ENCODE results near the gene GLMP. TPM values are rescaled to one million over a fixed set of nuclear protein-coding genes. Genes with fewer than 3 reads are reported as not detected.

Gene GLMP
- polyA plus RNA-seq, 1 experiment: 25.5 TPM

DNA sequence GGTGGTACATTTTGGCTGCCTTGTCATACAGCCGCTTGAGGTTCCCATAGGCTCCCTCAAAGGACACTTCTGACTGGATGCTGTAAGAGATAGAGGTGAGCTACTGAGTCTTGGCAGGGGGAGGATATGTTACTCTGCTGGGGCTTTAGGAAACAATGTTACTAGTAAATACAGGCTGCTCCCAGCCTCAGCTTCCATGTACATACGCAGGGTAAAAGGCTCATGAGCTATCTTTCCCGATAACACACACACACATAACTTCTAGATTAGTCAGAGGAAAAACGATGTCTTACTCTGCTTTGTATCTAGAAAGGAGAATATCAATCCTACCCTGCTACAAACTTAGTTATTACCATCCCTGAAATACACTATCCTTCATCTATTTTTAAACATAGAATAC is 27.1 kb downstream of the GLMP start:
- no peaks in the 10 kb centered on the region for H3K27me3 ChIP-seq (ENCODE audit: control insufficient read depth, insufficient read depth, low read length)
- H3K4me3 ChIP-seq (ENCODE audit: low read depth, low read length): no peak overlapping the region
- ChIA-PET CTCF (interaction anchor here (0.9 kb wide), 1 partner anchor 8 kb away, joined by 5 read pairs; no protein-coding TSS in a partner anchor), POLR2A (interaction anchor here (1.0 kb wide), 1 partner anchor 14 kb away, joined by 5 read pairs; the partner anchor contains the start of gene SMG5)
- no peak overlapping the region for H3K27ac ChIP-seq (ENCODE audit: low read depth, low read length)
- no peak for DNase-seq (ENCODE audit: low read depth, low spot score)
- TF ChIP-seq, protein P1, sequence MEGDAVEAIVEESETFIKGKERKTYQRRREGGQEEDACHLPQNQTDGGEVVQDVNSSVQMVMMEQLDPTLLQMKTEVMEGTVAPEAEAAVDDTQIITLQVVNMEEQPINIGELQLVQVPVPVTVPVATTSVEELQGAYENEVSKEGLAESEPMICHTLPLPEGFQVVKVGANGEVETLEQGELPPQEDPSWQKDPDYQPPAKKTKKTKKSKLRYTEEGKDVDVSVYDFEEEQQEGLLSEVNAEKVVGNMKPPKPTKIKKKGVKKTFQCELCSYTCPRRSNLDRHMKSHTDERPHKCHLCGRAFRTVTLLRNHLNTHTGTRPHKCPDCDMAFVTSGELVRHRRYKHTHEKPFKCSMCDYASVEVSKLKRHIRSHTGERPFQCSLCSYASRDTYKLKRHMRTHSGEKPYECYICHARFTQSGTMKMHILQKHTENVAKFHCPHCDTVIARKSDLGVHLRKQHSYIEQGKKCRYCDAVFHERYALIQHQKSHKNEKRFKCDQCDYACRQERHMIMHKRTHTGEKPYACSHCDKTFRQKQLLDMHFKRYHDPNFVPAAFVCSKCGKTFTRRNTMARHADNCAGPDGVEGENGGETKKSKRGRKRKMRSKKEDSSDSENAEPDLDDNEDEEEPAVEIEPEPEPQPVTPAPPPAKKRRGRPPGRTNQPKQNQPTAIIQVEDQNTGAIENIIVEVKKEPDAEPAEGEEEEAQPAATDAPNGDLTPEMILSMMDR (IDR thresholded peaks at IDR 0.05; ENCODE audit: low read depth, low read length): no peak
- no peaks in the 10 kb centered on the region for H3K9me3 ChIP-seq (ENCODE audit: control insufficient read depth, insufficient read depth, low read length)

DNA sequence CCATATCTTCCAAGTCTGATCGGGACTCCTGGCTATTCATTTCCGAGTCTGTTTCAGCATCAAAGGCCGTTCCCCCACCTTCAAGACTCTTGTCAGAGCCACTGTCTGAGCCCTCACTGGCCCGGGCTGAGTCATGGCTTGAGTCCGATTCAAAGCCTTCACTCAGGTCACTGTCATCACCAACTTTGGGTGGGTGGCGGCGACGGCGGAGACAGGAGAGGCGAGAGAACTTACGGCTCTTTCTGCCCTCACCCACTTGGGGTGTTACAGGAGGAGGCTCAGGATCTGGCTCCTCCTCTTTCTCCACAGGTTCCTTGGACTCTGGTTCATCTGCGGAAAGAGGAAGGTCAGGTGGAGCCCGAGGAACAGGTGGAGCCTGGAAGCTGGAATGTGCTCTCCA is 29.4 kb downstream of the GLMP start:
- Histone ChIP-seq H3K27ac (ENCODE audit: low read depth, low read length) (no peak overlapping the region), H3K4me3 (ENCODE audit: low read depth, low read length) (no peak overlapping the region), H3K9me3 (ENCODE audit: control insufficient read depth, insufficient read depth, low read length) (no peaks in the 10 kb centered on the region), H3K27me3 (ENCODE audit: control insufficient read depth, insufficient read depth, low read length) (no peaks in the 10 kb centered on the region)
- POLR2A ChIA-PET: no interaction called here
- CTCF ChIA-PET: no interaction called here
- TF ChIP-seq, protein P1 (IDR thresholded peaks at IDR 0.05; ENCODE audit: low read depth, low read length): no peak
- DNase-seq (ENCODE audit: low read depth, low spot score): no peak

GRCh38 chr1:156263288-156263655 is 32.2 kb downstream of the GLMP start:
- ChIA-PET CTCF (interaction anchor here (0.5 to 1.2 kb wide), 3 partner anchors 37 to 183 kb away, joined by 3 to 5 read pairs (median 4); no protein-coding TSS in a partner anchor), POLR2A (interaction anchor here (0.6 to 1.4 kb wide), 4 partner anchors 19 to 443 kb away, joined by 3 to 6 read pairs (median 6); partner anchors contain the start of gene SMG5)

GRCh38 chr1:156262461-156263287 is 32.8 kb downstream of the GLMP start:
- CTCF ChIA-PET: interaction anchor here (0.7 to 1.2 kb wide), 3 partner anchors 110 to 183 kb away, joined by 3 to 5 read pairs (median 4); no protein-coding TSS in a partner anchor
- POLR2A ChIA-PET: interaction anchor here (0.6 to 1.4 kb wide), 6 partner anchors 20 to 442 kb away, joined by 3 to 7 read pairs (median 6); partner anchors contain the start of genes PMF1 and SMG5
- no peaks in the 10 kb centered on the region for H3K9me3 ChIP-seq (ENCODE audit: control insufficient read depth, insufficient read depth, low read length)
- DNase-seq (ENCODE audit: low read depth, low spot score): no peak
- H3K27me3 ChIP-seq (ENCODE audit: control insufficient read depth, insufficient read depth, low read length): no peaks in the 10 kb centered on the region
- no peak overlapping the region for H3K4me3 ChIP-seq (ENCODE audit: low read depth, low read length)
- H3K27ac ChIP-seq (ENCODE audit: low read depth, low read length): no peak overlapping the region
- TF ChIP-seq, protein P1 (IDR thresholded peaks at IDR 0.05; ENCODE audit: low read depth, low read length): no peak

More at GRCh38 chr1:156263288-156263655, 32.2 kb downstream of the GLMP start:
- no peak overlapping the region for H3K27ac ChIP-seq (ENCODE audit: low read depth, low read length)
- DNase-seq (ENCODE audit: low read depth, low spot score): no peak
- no peak overlapping the region for H3K4me3 ChIP-seq (ENCODE audit: low read depth, low read length)
- TF ChIP-seq, protein P1 (IDR thresholded peaks at IDR 0.05; ENCODE audit: low read depth, low read length): no peak
- H3K27me3 ChIP-seq (ENCODE audit: control insufficient read depth, insufficient read depth, low read length): no peaks in the 10 kb centered on the region
- H3K9me3 ChIP-seq (ENCODE audit: control insufficient read depth, insufficient read depth, low read length): no peaks in the 10 kb centered on the region

- Histone ChIP-seq H3K4me3 (ENCODE audit: low read depth, low read length) (no peak overlapping the region), H3K27ac (ENCODE audit: low read depth, low read length) (no peak overlapping the region), H3K27me3 (ENCODE audit: control insufficient read depth, insufficient read depth, low read length) (no peaks in the 10 kb centered on the region), H3K9me3 (ENCODE audit: control insufficient read depth, insufficient read depth, low read length) (no peaks in the 10 kb centered on the region)
- CTCF ChIA-PET: interaction anchor here (1.5 kb wide), 1 partner anchor 59 kb away, joined by 3 read pairs; no protein-coding TSS in a partner anchor
- no peak for DNase-seq (ENCODE audit: low read depth, low spot score)
- TF ChIP-seq, protein P1 (IDR thresholded peaks at IDR 0.05; ENCODE audit: low read depth, low read length): no peak
- POLR2A ChIA-PET: no interaction called here
These were observed 34.6 kb downstream of the GLMP start for GRCh38 chr1:156260896-156261295.

All from AG04450 (cell line).